ENCODE data around the gene MAT1A.

GRCh38 chr10:80268938-80269588 lies 20.4 kb downstream of the MAT1A start:
- no peak for TF ChIP-seq TAF1 (IDR thresholded peaks at IDR 0.05; ENCODE audit: borderline replicate concordance, insufficient read depth, low read length)
- TF ChIP-seq REST (IDR thresholded peaks at IDR 0.05; ENCODE audit: insufficient read depth in 1 of 2, low read depth in 2 of 2, low read length in 2 of 2), result no peak
- no peak for TF ChIP-seq POLR2AphosphoS5 (IDR thresholded peaks at IDR 0.05; ENCODE audit: low read depth, low read length)
- no peak for TF ChIP-seq SIN3A (IDR thresholded peaks at IDR 0.05; ENCODE audit: borderline replicate concordance, insufficient read depth, low read length)

Data from PFSK-1 (cell line).